Hepatocyte (in vitro differentiated cells): ENCODE data around the gene PLEKHG3.

ENCODE experiments used
- CTCF ChIP-seq: fragments of 200-600 bp; sonication (generic); IDR thresholded peaks from 2 replicates; pipeline ENCODE4 v1.5.1; 2016; ENCODE audit warnings: antibody characterized with exemption, mild to moderate bottlenecking; ENCODE audit not compliant: poor library complexity
- EZH2 ChIP-seq: fragments of 200-600 bp; sonication (generic); IDR thresholded peaks from 2 replicates; pipeline ENCODE4 v1.6.1; 2016; ENCODE audit warnings: antibody characterized with exemption, mild to moderate bottlenecking, borderline replicate concordance
- EZH2phosphoT487 ChIP-seq: fragments of 200-600 bp; sonication (generic); IDR thresholded peaks from one replicate; pipeline ENCODE4 v1.6.1; 2018; ENCODE audit warnings: antibody characterized with exemption, mild to moderate bottlenecking, low read depth, moderate library complexity; ENCODE audit not compliant: unreplicated experiment, severe bottlenecking

DNA sequence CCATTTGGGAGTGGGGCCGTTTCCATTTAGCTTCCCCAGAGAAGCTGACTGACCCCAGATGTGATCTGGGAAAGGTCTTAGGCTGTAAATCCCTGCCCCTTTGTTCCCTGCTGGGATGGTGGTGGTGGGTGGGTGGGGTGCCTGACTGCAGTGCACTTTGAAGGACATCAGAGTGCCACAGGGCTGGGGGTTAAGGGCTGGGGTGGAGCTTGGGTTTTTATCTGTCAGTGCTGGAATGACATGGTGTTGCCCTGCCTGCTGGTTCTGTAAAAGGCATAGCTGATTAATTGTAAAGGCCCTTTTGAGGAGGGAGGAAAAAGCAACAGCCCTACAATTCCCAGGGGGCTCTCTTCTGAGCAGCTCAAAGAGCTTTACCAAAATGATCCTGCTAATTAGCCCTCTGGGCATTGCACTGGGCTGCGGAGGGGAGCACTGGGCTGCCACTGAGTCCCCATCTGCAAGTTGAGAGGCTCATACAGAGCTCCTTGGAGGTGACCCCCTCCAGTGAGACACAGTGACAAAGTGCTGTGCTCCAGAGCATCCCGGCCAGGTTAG is 21.1 kb downstream of the PLEKHG3 start:
- no peak for TF ChIP-seq CTCF
- no peak for TF ChIP-seq EZH2
- TF ChIP-seq EZH2phosphoT487, result no peak
